ENCODE measurements around the gene STARD9.

- TF ChIP-seq CTCF (IDR thresholded peaks at IDR 0.05; ENCODE audit: low read depth, low read length) (no peak), POLR2A (IDR thresholded peaks at IDR 0.05; ENCODE audit: extremely low read depth, insufficient read length) (no peak), MAX (IDR thresholded peaks at IDR 0.05; ENCODE audit: low read depth, low read length) (no peak)
Measured at GRCh38 chr15:42730135-42730534, 154.7 kb downstream of the STARD9 start.
